ENCODE measurements around the gene DNAH6. TPM values are rescaled to one million over a fixed set of nuclear protein-coding genes. Genes with fewer than 3 reads are reported as not detected.

Gene DNAH6
- polyA plus RNA-seq, 2 of the 4 experiments (the other 2 are of a cell fraction) = 0.13 to 0.32 TPM

DNA sequence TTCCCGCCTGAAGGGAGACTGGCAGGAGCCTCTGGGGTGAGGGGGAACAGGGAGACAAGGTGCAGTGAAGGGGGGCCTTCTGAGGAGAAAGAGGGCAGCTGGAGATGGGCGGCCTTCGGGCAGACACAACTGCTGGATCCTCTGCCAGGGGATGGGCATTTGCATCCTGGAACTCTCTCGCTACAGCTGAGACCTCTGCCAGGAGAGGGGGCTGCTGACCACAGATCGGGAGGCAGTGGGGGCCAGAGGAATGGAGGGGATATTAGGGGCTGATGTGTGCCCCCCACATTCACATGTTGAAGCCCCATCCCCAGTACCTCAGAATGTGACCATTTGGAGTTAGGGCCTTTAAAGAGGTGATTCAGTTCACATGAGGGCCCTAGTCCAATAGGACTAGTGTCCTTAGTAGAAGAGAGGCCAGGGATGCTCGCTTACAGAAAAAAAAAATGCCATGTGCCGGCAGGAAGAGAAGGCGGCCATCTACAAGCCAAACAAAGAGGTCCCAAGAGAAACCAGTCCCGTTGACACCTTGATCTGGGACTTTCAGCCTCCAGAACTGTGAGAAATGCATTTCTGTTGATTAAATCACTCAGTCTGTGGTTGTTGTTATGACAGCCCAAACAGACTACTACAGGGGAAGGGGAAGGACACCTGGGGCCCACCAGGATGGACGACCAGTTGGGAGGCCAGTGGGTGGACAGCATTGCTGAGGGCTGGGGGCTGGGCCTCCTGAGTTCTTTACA lies 314.6 kb downstream of the DNAH6 start:
- POLR2A ChIA-PET = no interaction called here

DNA sequence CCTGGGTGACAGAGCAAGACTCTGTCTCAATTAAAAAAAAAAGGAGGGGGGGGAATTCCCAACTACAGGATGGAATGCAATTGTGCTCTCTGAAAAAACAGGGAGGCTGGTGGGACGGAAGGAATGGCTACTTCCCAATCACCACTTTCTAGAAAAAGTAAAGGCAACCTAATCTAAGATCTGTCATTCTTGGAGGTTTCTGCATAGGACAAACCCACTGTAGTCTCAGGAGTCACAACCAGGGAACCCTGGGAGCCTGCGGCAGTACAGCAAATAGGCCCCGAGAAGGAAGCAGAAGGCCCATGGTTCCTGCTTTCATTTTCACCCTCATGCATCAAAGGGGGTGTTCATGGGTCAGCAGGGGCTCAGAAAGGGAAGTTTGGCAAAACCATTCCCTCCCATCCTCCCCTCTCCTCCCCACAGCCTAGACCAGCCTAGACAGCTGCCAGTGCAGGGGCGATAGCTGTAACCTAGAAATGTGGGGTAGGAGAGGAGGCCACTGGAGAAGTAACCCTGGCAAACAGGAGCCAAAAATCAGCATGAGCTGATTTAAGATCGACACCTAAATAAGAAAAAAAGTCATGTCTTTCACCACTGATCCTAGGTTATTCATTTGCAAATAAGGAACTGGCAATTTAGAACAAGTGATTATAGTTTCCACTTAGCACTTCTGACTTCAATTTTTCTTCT lies 316.6 kb downstream of the DNAH6 start:
- no peaks in the 10 kb centered on the region for H3K4me1 ChIP-seq
- no peak for ATAC-seq
- no peak overlapping the region for H3K4me2 ChIP-seq
- FAIRE-seq = no peak
- no peak overlapping the region for H3K27ac ChIP-seq
- ChIA-PET POLR2A (no interaction called here), CTCF (interaction anchor here (0.7 to 1.0 kb wide), 3 partner anchors 29 to 182 kb away, joined by 3 read pairs; no protein-coding TSS in a partner anchor)
- H3K4me3 ChIP-seq = no peak overlapping the region
- DNase-seq (ENCODE audit: low read depth in 1 of 2, low spot score in 1 of 2) = no peak
- peaks cover 15% of the 10 kb centered on the region; the same call in 2 of the 3 replicates for H3K9me3 ChIP-seq
- no peak for TF ChIP-seq FOXS1 (CRISPR knock-in tag; IDR thresholded peaks at IDR 0.05)
- TF ChIP-seq SREBF2 (IDR thresholded peaks at IDR 0.05) = no peak
- TF ChIP-seq RCOR1 (IDR thresholded peaks at IDR 0.05; ENCODE audit: low read depth, low read length) = no peak
- no peak for TF ChIP-seq MAFK (IDR thresholded peaks at IDR 0.05; ENCODE audit: partially characterized antibody)
- TF ChIP-seq JUN (IDR thresholded peaks at IDR 0.05) = no peak
- no peak for TF ChIP-seq ZSCAN20 (CRISPR knock-in tag; IDR thresholded peaks at IDR 0.05)
- no peak for TF ChIP-seq RAD21 (conservative IDR thresholded peaks at IDR 0.05 in 1 of 2, IDR thresholded peaks at IDR 0.05 in 1 of 2)
- TF ChIP-seq, protein P1, sequence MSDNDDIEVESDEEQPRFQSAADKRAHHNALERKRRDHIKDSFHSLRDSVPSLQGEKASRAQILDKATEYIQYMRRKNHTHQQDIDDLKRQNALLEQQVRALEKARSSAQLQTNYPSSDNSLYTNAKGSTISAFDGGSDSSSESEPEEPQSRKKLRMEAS (IDR thresholded peaks at IDR 0.05) = no peak
- 72% methylated on average over 5 of the region's 5 CpGs for whole genome bisulfite sequencing (ENCODE audit: missing lambda C conversion rate)

More for the DNA sequence above, 314.6 kb downstream of the DNAH6 start:
- CTCF ChIA-PET = interaction anchor here (0.6 to 1.1 kb wide), 2 partner anchors 20 to 48 kb away, joined by 3 read pairs; no protein-coding TSS in a partner anchor
- Histone ChIP-seq H3K9me3 (peaks cover 6% of the 10 kb centered on the region; the same call in 2 of the 3 replicates), H3K4me1 (no peaks in the 10 kb centered on the region), H3K27ac (no peak overlapping the region), H3K4me3 (no peak overlapping the region), H3K4me2 (no peak overlapping the region)
- DNase-seq (ENCODE audit: low read depth in 1 of 2, low spot score in 1 of 2) = no peak
- no peak for FAIRE-seq
- 69% methylated on average over 10 of the region's 10 CpGs for WGBS (ENCODE audit: missing lambda C conversion rate)
- no peak for TF ChIP-seq RCOR1 (IDR thresholded peaks at IDR 0.05; ENCODE audit: low read depth, low read length)
- no peak for TF ChIP-seq JUN (IDR thresholded peaks at IDR 0.05)
- no peak for TF ChIP-seq FOSB (CRISPR knock-in tag; IDR thresholded peaks at IDR 0.05)
- TF ChIP-seq ZNF302 (CRISPR knock-in tag; IDR thresholded peaks at IDR 0.05) = no peak
- TF ChIP-seq JUNB (IDR thresholded peaks at IDR 0.05) = no peak
- no peak for TF ChIP-seq KDM5A (IDR thresholded peaks at IDR 0.05)
- TF ChIP-seq NR3C1 (IDR thresholded peaks at IDR 0.05) = no peak
- TF ChIP-seq BHLHE40 (IDR thresholded peaks at IDR 0.05; ENCODE audit: low read depth, low read length) = no peak
- TF ChIP-seq ESRRA (IDR thresholded peaks at IDR 0.05; ENCODE audit: borderline replicate concordance, low read length) = no peak
- no peak for TF ChIP-seq EHF (CRISPR knock-in tag; IDR thresholded peaks at IDR 0.05)
- TF ChIP-seq, protein P2, sequence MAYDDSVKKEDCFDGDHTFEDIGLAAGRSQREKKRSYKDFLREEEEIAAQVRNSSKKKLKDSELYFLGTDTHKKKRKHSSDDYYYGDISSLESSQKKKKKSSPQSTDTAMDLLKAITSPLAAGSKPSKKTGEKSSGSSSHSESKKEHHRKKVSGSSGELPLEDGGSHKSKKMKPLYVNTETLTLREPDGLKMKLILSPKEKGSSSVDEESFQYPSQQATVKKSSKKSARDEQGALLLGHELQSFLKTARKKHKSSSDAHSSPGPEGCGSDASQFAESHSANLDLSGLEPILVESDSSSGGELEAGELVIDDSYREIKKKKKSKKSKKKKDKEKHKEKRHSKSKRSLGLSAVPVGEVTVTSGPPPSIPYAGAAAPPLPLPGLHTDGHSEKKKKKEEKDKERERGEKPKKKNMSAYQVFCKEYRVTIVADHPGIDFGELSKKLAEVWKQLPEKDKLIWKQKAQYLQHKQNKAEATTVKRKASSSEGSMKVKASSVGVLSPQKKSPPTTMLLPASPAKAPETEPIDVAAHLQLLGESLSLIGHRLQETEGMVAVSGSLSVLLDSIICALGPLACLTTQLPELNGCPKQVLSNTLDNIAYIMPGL (CRISPR knock-in tag; IDR thresholded peaks at IDR 0.05; ENCODE audit: borderline replicate concordance) = no peak
- TF ChIP-seq, protein P3, sequence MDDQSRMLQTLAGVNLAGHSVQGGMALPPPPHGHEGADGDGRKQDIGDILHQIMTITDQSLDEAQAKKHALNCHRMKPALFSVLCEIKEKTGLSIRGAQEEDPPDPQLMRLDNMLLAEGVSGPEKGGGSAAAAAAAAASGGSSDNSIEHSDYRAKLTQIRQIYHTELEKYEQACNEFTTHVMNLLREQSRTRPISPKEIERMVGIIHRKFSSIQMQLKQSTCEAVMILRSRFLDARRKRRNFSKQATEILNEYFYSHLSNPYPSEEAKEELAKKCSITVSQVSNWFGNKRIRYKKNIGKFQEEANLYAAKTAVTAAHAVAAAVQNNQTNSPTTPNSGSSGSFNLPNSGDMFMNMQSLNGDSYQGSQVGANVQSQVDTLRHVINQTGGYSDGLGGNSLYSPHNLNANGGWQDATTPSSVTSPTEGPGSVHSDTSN (IDR thresholded peaks at IDR 0.05) = no peak
- no peak; a peak in 2 of 6 replicates for ATAC-seq

DNA sequence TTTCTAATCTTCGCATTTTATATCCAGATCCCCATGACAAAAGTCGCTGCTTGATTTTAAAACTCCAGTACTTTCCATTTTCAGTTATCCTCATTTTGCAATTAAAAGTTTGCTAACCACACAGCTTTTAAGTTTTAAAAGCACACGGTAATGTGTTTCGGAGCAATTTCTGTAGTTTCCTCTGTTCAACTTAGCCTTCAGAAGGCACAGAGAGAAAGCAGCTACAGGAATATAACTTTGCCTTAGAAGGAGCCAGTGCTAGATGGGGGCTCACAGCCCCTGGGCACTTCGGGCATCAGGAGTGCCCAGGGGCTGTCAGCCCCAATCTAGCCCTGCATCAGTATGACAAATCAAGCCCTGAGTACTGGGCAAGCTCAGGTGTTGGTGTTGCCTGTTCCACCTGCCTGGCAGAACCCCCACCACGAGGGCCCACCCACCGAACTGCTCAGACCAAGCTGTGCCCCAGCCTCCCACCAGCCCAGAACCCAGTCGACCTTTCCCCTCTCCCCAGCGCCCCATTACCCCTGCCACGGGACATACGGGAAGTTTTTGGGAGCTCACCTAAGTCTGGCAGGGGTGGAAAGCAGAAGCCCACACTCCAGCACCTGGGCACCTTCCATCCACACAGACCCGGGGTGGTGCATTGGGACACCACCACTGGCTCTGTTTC lies 317.3 kb downstream of the DNAH6 start:
- ChIA-PET CTCF (interaction anchor here (0.7 kb wide), 1 partner anchor 30 kb away, joined by 3 read pairs; no protein-coding TSS in a partner anchor), POLR2A (no interaction called here)
- Histone ChIP-seq H3K4me1 (no peaks in the 10 kb centered on the region), H3K4me3 (no peak overlapping the region), H3K9me3 (peaks cover 15% of the 10 kb centered on the region; the same call in 2 of the 3 replicates), H3K27ac (no peak overlapping the region), H3K4me2 (no peak overlapping the region)
- ATAC-seq (no peak), FAIRE-seq (no peak), DNase-seq (ENCODE audit: low read depth in 1 of 2, low spot score in 1 of 2) (no peak)
- 49% methylated on average over 11 of the region's 12 CpGs for WGBS (ENCODE audit: missing lambda C conversion rate)
- TF ChIP-seq NFE2L2 (conservative IDR thresholded peaks at IDR 0.05; ENCODE audit: low read length) = no peak
- no peak for TF ChIP-seq CBX2 (IDR thresholded peaks at IDR 0.05; ENCODE audit: borderline replicate concordance, low read depth)
- no peak for TF ChIP-seq EHMT2 (IDR thresholded peaks at IDR 0.05; ENCODE audit: low read depth)
- TF ChIP-seq CEBPB (IDR thresholded peaks at IDR 0.05) = no peak
- TF ChIP-seq PHF8 (IDR thresholded peaks at IDR 0.05; ENCODE audit: borderline replicate concordance, low read depth) = no peak
- TF ChIP-seq HOXB5 (CRISPR knock-in tag; IDR thresholded peaks at IDR 0.05) = no peak
- TF ChIP-seq MAFK (IDR thresholded peaks at IDR 0.05; ENCODE audit: partially characterized antibody) = no peak
- no peak for TF ChIP-seq POLR2A (IDR thresholded peaks at IDR 0.05; ENCODE audit: low read length)
- TF ChIP-seq ZNF302 (CRISPR knock-in tag; IDR thresholded peaks at IDR 0.05) = no peak
- no peak for TF ChIP-seq HOXB13 (CRISPR knock-in tag; IDR thresholded peaks at IDR 0.05; ENCODE audit: low read depth)
- TF ChIP-seq CHD4 (IDR thresholded peaks at IDR 0.05; ENCODE audit: borderline replicate concordance) = no peak
- TF ChIP-seq, protein P4, sequence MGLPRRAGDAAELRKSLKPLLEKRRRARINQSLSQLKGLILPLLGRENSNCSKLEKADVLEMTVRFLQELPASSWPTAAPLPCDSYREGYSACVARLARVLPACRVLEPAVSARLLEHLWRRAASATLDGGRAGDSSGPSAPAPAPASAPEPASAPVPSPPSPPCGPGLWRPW (IDR thresholded peaks at IDR 0.05) = no peak
- no peak for TF ChIP-seq ZFP36 (IDR thresholded peaks at IDR 0.05; ENCODE audit: borderline replicate concordance, partially characterized antibody)
- TF ChIP-seq NR3C1 (IDR thresholded peaks at IDR 0.05) = no peak
- TF ChIP-seq FOSL2 (IDR thresholded peaks at IDR 0.05) = no peak
- TF ChIP-seq FOSL2 (CRISPR knock-in tag; IDR thresholded peaks at IDR 0.05) = no peak

Measured in A549 (cell line).